H1 (cell line): ENCODE results near the gene RFXANK. TPM values are rescaled to one million over a fixed set of nuclear protein-coding genes. Genes with fewer than 3 reads are reported as not detected.

Experiments
- CTCF ChIA-PET: fragments of 300-600 bp; sonication (Branson Sonifier 250); formaldehyde crosslinking; loops from one replicate; lab custom pipeline; 2021; ENCODE audit not compliant: partially characterized antibody; lab: Charles Lee
- POLR2A ChIA-PET: fragments of 300-600 bp; sonication (Branson Sonifier 250); formaldehyde crosslinking; loops from one replicate; lab custom pipeline; 2021; ENCODE audit warnings: inconsistent platforms; ENCODE audit not compliant: partially characterized antibody; lab: Charles Lee
- DNase-seq, 2 experiments: peaks; one replicate each; pipeline versions ENCODE4 v3.0.0 to v3.0.0-alpha.2; 2010 to 2022; ENCODE audit warnings: low spot score in 2 of 2, low read depth in 1 of 2, mixed read lengths in 1 of 2
- FAIRE-seq: peaks from 2 replicates; lab custom pipeline; 2011; peaks lifted over from hg19 to GRCh38; lab: Jason Lieb, UNC
- H2AFZ ChIP-seq: 2 replicates; pipeline ENCODE4 v1.8.1; 2012; ENCODE audit warnings: low read length, inconsistent platforms
- H2AK5ac ChIP-seq: 2 replicates; pipeline ENCODE4 v1.6.1; 2013; ENCODE audit warnings: low read depth, low read length
- H2BK120ac ChIP-seq: replicated peaks from 2 replicates; pipeline ENCODE3; 2013; ENCODE audit warnings: low read depth, low read length, inconsistent platforms
- H2BK12ac ChIP-seq: 2 replicates; pipeline ENCODE4 v1.6.1; 2013; ENCODE audit warnings: low read depth, low read length
- H2BK15ac ChIP-seq: 2 replicates; pipeline ENCODE4 v1.6.1; 2013; ENCODE audit warnings: low read length
- H2BK20ac ChIP-seq: 2 replicates; pipeline ENCODE4 v1.6.1; 2013; ENCODE audit warnings: low read length
- H2BK5ac ChIP-seq: 2 replicates; pipeline ENCODE4 v1.6.1; 2013; ENCODE audit warnings: low read depth, low read length
- H3K14ac ChIP-seq: 2 replicates; pipeline ENCODE4 v1.6.1; 2013; ENCODE audit warnings: inconsistent platforms; ENCODE audit not compliant: insufficient read length
- H3K18ac ChIP-seq: 2 replicates; pipeline ENCODE4 v1.6.1; 2013; ENCODE audit warnings: low read length; ENCODE audit errors: extremely low read depth
- H3K23ac ChIP-seq: 2 replicates; pipeline ENCODE4 v1.6.1; 2013; ENCODE audit warnings: inconsistent platforms; ENCODE audit not compliant: insufficient read length
- H3K23me2 ChIP-seq: 2 replicates; pipeline ENCODE4 v1.6.1; 2013; ENCODE audit warnings: low read depth, low read length
- H3K27ac ChIP-seq: 2 replicates; pipeline ENCODE4 v1.6.1; 2011; ENCODE audit warnings: low read depth, low read length, inconsistent platforms
- H3K27me3 ChIP-seq, 4 experiments: replicated peaks in 1 of 4; 1 replicate in 1 of 4; 2 replicates in 3 of 4; pipeline versions ENCODE4 v1.6.1 to v1.8.1; 2011 to 2013; ENCODE audit warnings: low read length in 3 of 4, mild to moderate bottlenecking in 3 of 4, inconsistent platforms in 2 of 4, mixed read lengths in 2 of 4, moderate library complexity in 1 of 4; ENCODE audit not compliant: control insufficient read depth in 3 of 4, insufficient read depth in 3 of 4; ENCODE audit errors: extremely low read depth in 1 of 4
- H3K36me3 ChIP-seq, 4 experiments: 2 replicates each; pipeline versions ENCODE4 v1.6.1 to v1.8.1; 2011 to 2013; ENCODE audit warnings: mild to moderate bottlenecking in 4 of 4, low read length in 3 of 4, moderate library complexity in 2 of 4, control low read depth in 1 of 4, inconsistent platforms in 1 of 4; ENCODE audit not compliant: insufficient read depth in 4 of 4, control insufficient read depth in 2 of 4
- H3K4ac ChIP-seq: replicated peaks from 2 replicates; pipeline ENCODE3; 2013; ENCODE audit warnings: low read length, low read depth, mixed read lengths, inconsistent platforms; ENCODE audit not compliant: insufficient read length
- H3K4me1 ChIP-seq, 4 experiments: replicated peaks in 1 of 4; 1 replicate in 1 of 4; 2 replicates in 3 of 4; pipeline versions ENCODE4 v1.6.1 to v1.8.1; 2011 to 2013; ENCODE audit warnings: low read length in 3 of 4, inconsistent platforms in 2 of 4, mixed read lengths in 1 of 4; ENCODE audit not compliant: insufficient read depth in 4 of 4, control insufficient read depth in 3 of 4
- H3K4me2 ChIP-seq, 2 experiments: 2 replicates each; pipeline versions ENCODE4 v1.6.1 to v1.8.1; 2011 to 2013; ENCODE audit warnings: low read depth in 2 of 2, low read length in 2 of 2, control low read depth in 1 of 2, inconsistent platforms in 1 of 2, mild to moderate bottlenecking in 1 of 2; ENCODE audit not compliant: insufficient read depth in 1 of 2
- H3K4me3 ChIP-seq, 4 experiments: fragments of 200-600, 300-600 bp in 1 of 4; sonication (generic), shearing (Covaris generic), sonication (Bioruptor Twin) in 1 of 4; 2 replicates each; pipeline versions ENCODE4 v1.5.1 to v1.8.1; 2011 to 2016; ENCODE audit warnings: low read length in 4 of 4, low read depth in 3 of 4, control low read depth in 2 of 4, inconsistent platforms in 2 of 4, mild to moderate bottlenecking in 2 of 4, mixed read lengths in 1 of 4, moderate library complexity in 1 of 4; ENCODE audit not compliant: insufficient read depth in 2 of 4; ENCODE audit errors: extremely low read depth in 1 of 4
- H3K56ac ChIP-seq: replicated peaks from 2 replicates; pipeline ENCODE3; 2013; ENCODE audit warnings: low read depth, mild to moderate bottlenecking, mixed read lengths, low read length, inconsistent platforms; ENCODE audit not compliant: insufficient read length
- H3K79me1 ChIP-seq: 2 replicates; pipeline ENCODE4 v1.6.1; 2013; ENCODE audit warnings: low read depth, low read length, control low read depth
- H3K79me2 ChIP-seq, 2 experiments: 2 replicates each; pipeline versions ENCODE4 v1.6.1 to v1.8.1; 2012 to 2013; ENCODE audit warnings: low read length in 2 of 2, mild to moderate bottlenecking in 2 of 2, inconsistent platforms in 1 of 2; ENCODE audit not compliant: insufficient read depth in 2 of 2, control insufficient read depth in 1 of 2
- H3K9ac ChIP-seq, 4 experiments: replicated peaks in 1 of 4; 1 replicate in 1 of 4; 2 replicates in 3 of 4; pipeline versions ENCODE4 v1.6.1 to v1.8.1; 2011 to 2013; ENCODE audit warnings: low read depth in 3 of 4, low read length in 3 of 4, control low read depth in 2 of 4, mild to moderate bottlenecking in 2 of 4, moderate library complexity in 2 of 4, inconsistent platforms in 1 of 4; ENCODE audit errors: extremely low read depth in 1 of 4
- H3K9me3 ChIP-seq, 2 experiments: 2 replicates each; pipeline versions ENCODE4 v1.6.1 to v1.8.1; 2012 to 2013; ENCODE audit warnings: mild to moderate bottlenecking in 2 of 2, moderate library complexity in 2 of 2, control low read depth in 1 of 2, inconsistent platforms in 1 of 2, low read depth in 1 of 2, low read length in 1 of 2, mixed read lengths in 1 of 2; ENCODE audit not compliant: insufficient read depth in 2 of 2
- H4K20me1 ChIP-seq, 2 experiments: replicated peaks in 1 of 2; 2 replicates each; pipeline versions ENCODE3 to v1.8.1; 2011 to 2013; ENCODE audit warnings: inconsistent platforms in 2 of 2, low read length in 2 of 2, mild to moderate bottlenecking in 1 of 2; ENCODE audit not compliant: insufficient read depth in 2 of 2, control insufficient read depth in 1 of 2
- H4K5ac ChIP-seq: 2 replicates; pipeline ENCODE4 v1.6.1; 2013; ENCODE audit warnings: low read length, low read depth, mixed read lengths, inconsistent platforms; ENCODE audit not compliant: insufficient read length
- H4K8ac ChIP-seq: 2 replicates; pipeline ENCODE4 v1.8.0; 2013; ENCODE audit warnings: mild to moderate bottlenecking, moderate library complexity, low read length, inconsistent platforms; ENCODE audit not compliant: insufficient read depth; ENCODE audit errors: extremely low read depth
- H4K91ac ChIP-seq: replicated peaks from 2 replicates; pipeline ENCODE3; 2013; ENCODE audit warnings: low read length, mixed read lengths, inconsistent platforms; ENCODE audit not compliant: insufficient read length
- BRCA1 ChIP-seq: IDR thresholded peaks from 2 replicates; pipeline ENCODE4 v1.6.1; 2012; ENCODE audit warnings: low read depth, low read length, improper control_type of control experiment
- E2F6 ChIP-seq: IDR thresholded peaks from 2 replicates; pipeline ENCODE4 v1.6.1; 2012; ENCODE audit warnings: inconsistent platforms
- GABPA ChIP-seq: IDR thresholded peaks from 2 replicates; pipeline ENCODE4 v1.6.1; 2011; ENCODE audit warnings: mild to moderate bottlenecking, low read length, moderate library complexity, borderline replicate concordance; ENCODE audit not compliant: insufficient read depth
- GTF2F1 ChIP-seq: IDR thresholded peaks from 2 replicates; pipeline ENCODE4 v1.6.1; 2012; ENCODE audit warnings: low read depth, low read length, improper control_type of control experiment, borderline replicate concordance
- KDM1A ChIP-seq: fragments of 200-600, 300-600 bp; sonication (generic); IDR thresholded peaks from 2 replicates; pipeline ENCODE4 v1.7.1; 2016; ENCODE audit warnings: mild to moderate bottlenecking, low read length, borderline replicate concordance
- MAFK ChIP-seq: IDR thresholded peaks from 2 replicates; pipeline ENCODE4 v1.6.1; 2012; ENCODE audit warnings: low read depth, mild to moderate bottlenecking, improper control_type of control experiment, low read length
- MAX ChIP-seq: IDR thresholded peaks from 2 replicates; pipeline ENCODE4 v1.6.1; 2012; ENCODE audit warnings: inconsistent platforms
- NRF1 ChIP-seq: IDR thresholded peaks from 2 replicates; pipeline ENCODE4 v1.6.1; 2011; ENCODE audit warnings: mild to moderate bottlenecking, low read depth, low read length, improper control_type of control experiment
- RNF2 ChIP-seq: fragments of 200-900, 300-1000 bp; sonication (generic); IDR thresholded peaks from 2 replicates; pipeline ENCODE4 v1.7.1; 2016; ENCODE audit warnings: borderline replicate concordance, low read depth, mild to moderate bottlenecking, antibody characterized with exemption, low read length; ENCODE audit not compliant: poor library complexity, severe bottlenecking; ENCODE audit errors: missing control alignments
- SP4 ChIP-seq: IDR thresholded peaks from 2 replicates; pipeline ENCODE4 v1.6.1; 2012; ENCODE audit warnings: low read length, inconsistent platforms
- USF2 ChIP-seq: IDR thresholded peaks from 2 replicates; pipeline ENCODE4 v1.6.1; 2011; ENCODE audit warnings: low read length, improper control_type of control experiment
- WGBS, 2 experiments: shearing (Covaris generic) in 1 of 2; methylation state at CpG; one replicate each; pipeline versions ENCODE4 v1.1.6 to v1.1.7; 2013 to 2015; ENCODE audit warnings: low lambda C conversion rate in 2 of 2, mixed read lengths in 2 of 2, inconsistent platforms in 1 of 2, low coverage in 1 of 2, missing lambda C conversion rate in 1 of 2; ENCODE audit not compliant: insufficient replicate concordance in 2 of 2, insufficient coverage in 1 of 2, insufficient read length in 1 of 2; ENCODE audit errors: extremely low coverage in 1 of 2, missing lambda C conversion rate in 1 of 2; 5-methylcytosine and 5-hydroxymethylcytosine counted together
- polyA plus RNA-seq, 7 experiments: library from polyadenylated mRNA; depleted of rRNA in 3 of 7; stranded (reverse) in 5 of 7; unstranded in 2 of 7; fragments of >200 nt in 5 of 7; fragments of 200-250 nt in 2 of 7; gene quantifications; 1 replicate in 5 of 7; 2 replicates in 1 of 7; 4 replicates in 1 of 7; pipeline versions ENCODE4 v1.2.1 to v1.2.3, GENCODE V29; 2011 to 2013; ENCODE audit warnings: missing spikeins in 2 of 7, mixed read lengths in 2 of 7
- total RNA-seq: library from RNA; stranded (reverse); fragmentation: NEBNext Ultra II Directional; extraction: Animal tissue kit (Norgen Biotek cat#: 25700); gene quantifications from 2 replicates; pipeline ENCODE4 v1.2.1, GENCODE V29; 2021

The RFXANK gene
- total and polyA plus RNA-seq, 2 of the 8 experiments (the other 6 are each of a cell fraction or from before 2014, with no cell fraction given), result 72.9 to 87.5 TPM

GRCh38 chr19:19223636-19224035 is 31.6 kb downstream of the RFXANK start:
- Histone ChIP-seq H4K8ac (no peak overlapping the region), H3K23me2 (peaks cover 5% of the 10 kb centered on the region; the same call in 1 of the 2 replicates), H4K20me1 (no peaks in the 10 kb centered on the region), H3K79me1 (no peaks in the 10 kb centered on the region), H3K14ac (no peak overlapping the region), H4K91ac (no peak overlapping the region), H3K9ac (no peak overlapping the region), H2AFZ (no peak overlapping the region), H3K4me2 (no peak overlapping the region; a peak in 1 of 4 replicates), H3K56ac (no peak overlapping the region), H3K36me3 (no peaks in the 10 kb centered on the region), H3K79me2 (no peaks in the 10 kb centered on the region), H4K5ac (no peak overlapping the region), H2BK5ac (no peak overlapping the region), H3K23ac (no peak overlapping the region), H2BK20ac (no peak overlapping the region), H3K4ac (no peak overlapping the region), H3K27me3 (peaks cover 2 to 17% (median 11%) of the 10 kb centered on the region in 4 experiments), H3K18ac (no peak overlapping the region), H2BK12ac (no peak overlapping the region), H2BK15ac (no peak overlapping the region), H3K9me3 (peaks cover 4 to 5% of the 10 kb centered on the region in 2 experiments; a peak in 2 of 4 replicates), H2BK120ac (no peak overlapping the region), H3K4me3 (no peak overlapping the region), H2AK5ac (0 out of 2 replicates have a peak overlapping the region, but pooled peaks have one; percentile 39), H3K4me1 (peaks cover 0 to 7% (median 3%) of the 10 kb centered on the region in 4 experiments; a peak in 4 of 7 replicates), H3K27ac (no peak overlapping the region)
- CTCF ChIA-PET, result interaction anchor here (1.0 to 2.3 kb wide), 8 partner anchors 10 to 93 kb away, joined by 3 to 20 read pairs (median 4); a partner anchor contains a TSS
- FAIRE-seq, result no peak
- no peak for DNase-seq
- whole genome bisulfite sequencing, 2 experiments, result 91% methylated on average over 6 of the region's 6 CpGs; no CpG with 5 or more reads in 1 of the 2 experiments
- POLR2A ChIA-PET, result interaction anchor here (1.0 to 2.1 kb wide), 3 partner anchors 20 to 93 kb away, joined by 3 to 10 read pairs (median 4); partner anchors contain the start of gene NR2C2AP
- no peak for TF ChIP-seq MAX
- no peak for TF ChIP-seq GTF2F1
- TF ChIP-seq GABPA, result no peak
- TF ChIP-seq KDM1A, result no peak
- no peak for TF ChIP-seq USF2
- no peak for TF ChIP-seq RNF2
- no peak for TF ChIP-seq MAFK
- TF ChIP-seq E2F6, result no peak
- no peak for TF ChIP-seq SP4
- TF ChIP-seq NRF1, result no peak
- TF ChIP-seq BRCA1, result no peak
